ENCODE measurements around the gene PRKCZ. TPM values are rescaled to one million over a fixed set of nuclear protein-coding genes. Genes with fewer than 3 reads are reported as not detected.

The PRKCZ gene
- total and polyA plus RNA-seq, 9 of the 15 experiments (the other 6 are each of a cell fraction or from before 2014, with no cell fraction given): 0.07 to 3.1 (median 1.3) TPM

DNA sequence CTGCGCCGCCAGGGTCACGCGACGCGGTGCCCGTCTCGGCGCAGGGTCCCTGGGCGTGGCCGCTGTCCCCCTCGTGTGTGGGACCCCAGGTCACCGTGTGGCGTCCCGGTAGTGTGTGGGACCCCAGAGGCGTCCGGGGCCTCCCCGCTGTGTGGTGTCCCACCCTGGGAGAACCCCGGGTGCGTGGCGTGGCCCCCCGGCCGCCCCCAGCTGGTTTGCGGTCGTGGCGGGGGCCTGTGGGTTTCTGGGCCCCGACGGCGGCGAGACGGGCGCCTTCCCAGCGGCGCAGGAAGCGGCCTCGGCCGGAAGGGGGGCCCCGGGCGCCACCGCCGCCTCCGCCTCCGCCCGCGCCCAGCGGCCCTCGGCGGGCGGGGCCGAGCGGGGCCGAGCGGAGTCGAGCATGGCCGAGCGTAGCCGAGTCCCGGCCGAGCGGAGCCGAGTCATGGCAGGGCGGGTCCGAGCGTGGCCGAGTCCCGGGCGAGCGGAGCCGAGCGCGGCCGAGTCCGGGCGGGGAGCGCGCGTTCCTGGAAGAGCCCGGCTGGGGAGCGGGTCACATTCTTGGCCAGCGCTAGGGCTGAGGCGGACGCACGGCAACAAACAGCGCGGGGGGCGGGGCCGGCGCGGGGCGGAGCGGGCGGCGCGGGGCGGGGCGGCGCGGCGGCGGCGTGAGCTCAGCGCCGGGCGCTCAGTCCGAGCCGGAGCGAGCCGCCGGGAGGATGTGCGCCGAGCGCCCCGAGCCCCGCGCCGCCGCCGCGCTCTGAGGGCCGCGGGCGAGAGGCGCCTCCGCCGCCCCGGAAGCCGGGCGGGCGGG is 177.3 kb downstream of the PRKCZ start (continued):
- TF ChIP-seq TFE3 (CRISPR knock-in tag; IDR thresholded peaks at IDR 0.05) (no peak), ZNF165 (CRISPR knock-in tag; IDR thresholded peaks at IDR 0.05; ENCODE audit: borderline replicate concordance) (no peak), HDAC3 (IDR thresholded peaks at IDR 0.05; ENCODE audit: borderline replicate concordance, partially characterized antibody) (no peak), ZNF655 (CRISPR knock-in tag; IDR thresholded peaks at IDR 0.05) (no peak), MTA1 (IDR thresholded peaks at IDR 0.05; ENCODE audit: borderline replicate concordance) (no peak), TBL1XR1 (IDR thresholded peaks at IDR 0.05; ENCODE audit: low read length in 2 of 2) (no peak), YY1 (IDR thresholded peaks at IDR 0.05; ENCODE audit: borderline replicate concordance in 1 of 3, control insufficient read depth in 1 of 3, extremely low read depth in 1 of 3, insufficient read depth in 3 of 3, insufficient read length in 1 of 3, insufficient replicate concordance in 2 of 3, low read depth in 1 of 3, low read length in 2 of 3) (peak in 1 of 3 experiments; percentile 55), FOXK1 (CRISPR knock-in tag; IDR thresholded peaks at IDR 0.05; ENCODE audit: borderline replicate concordance) (no peak), SMARCB1 (IDR thresholded peaks at IDR 0.05; ENCODE audit: insufficient read length, low read depth) (no peak), TCF7 (IDR thresholded peaks at IDR 0.05; ENCODE audit: borderline replicate concordance) (no peak), ZNF212 (CRISPR knock-in tag; IDR thresholded peaks at IDR 0.05) (no peak), TRIM28 (IDR thresholded peaks at IDR 0.05) (no peak; the same call in 1 of the 2 replicates), HMG20B (CRISPR knock-in tag; IDR thresholded peaks at IDR 0.05) (no peak), MBD2 (IDR thresholded peaks at IDR 0.05; ENCODE audit: borderline replicate concordance, low read depth) (no peak), HNRNPUL1 (IDR thresholded peaks at IDR 0.05; ENCODE audit: low read length) (no peak), NFRKB (IDR thresholded peaks at IDR 0.05; ENCODE audit: low read depth) (no peak)
- TF ChIP-seq, protein P1, sequence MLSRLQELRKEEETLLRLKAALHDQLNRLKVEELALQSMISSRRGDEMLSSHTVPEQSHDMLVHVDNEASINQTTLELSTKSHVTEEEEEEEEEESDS (CRISPR knock-in tag; IDR thresholded peaks at IDR 0.05): no peak
- TF ChIP-seq, protein P2, sequence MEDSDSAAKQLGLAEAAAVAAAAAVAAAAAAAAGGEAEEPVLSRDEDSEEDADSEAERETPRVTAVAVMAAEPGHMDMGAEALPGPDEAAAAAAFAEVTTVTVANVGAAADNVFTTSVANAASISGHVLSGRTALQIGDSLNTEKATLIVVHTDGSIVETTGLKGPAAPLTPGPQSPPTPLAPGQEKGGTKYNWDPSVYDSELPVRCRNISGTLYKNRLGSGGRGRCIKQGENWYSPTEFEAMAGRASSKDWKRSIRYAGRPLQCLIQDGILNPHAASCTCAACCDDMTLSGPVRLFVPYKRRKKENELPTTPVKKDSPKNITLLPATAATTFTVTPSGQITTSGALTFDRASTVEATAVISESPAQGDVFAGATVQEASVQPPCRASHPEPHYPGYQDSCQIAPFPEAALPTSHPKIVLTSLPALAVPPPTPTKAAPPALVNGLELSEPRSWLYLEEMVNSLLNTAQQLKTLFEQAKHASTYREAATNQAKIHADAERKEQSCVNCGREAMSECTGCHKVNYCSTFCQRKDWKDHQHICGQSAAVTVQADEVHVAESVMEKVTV (CRISPR knock-in tag; IDR thresholded peaks at IDR 0.05): peak; percentile 100
- TF ChIP-seq, protein P3, sequence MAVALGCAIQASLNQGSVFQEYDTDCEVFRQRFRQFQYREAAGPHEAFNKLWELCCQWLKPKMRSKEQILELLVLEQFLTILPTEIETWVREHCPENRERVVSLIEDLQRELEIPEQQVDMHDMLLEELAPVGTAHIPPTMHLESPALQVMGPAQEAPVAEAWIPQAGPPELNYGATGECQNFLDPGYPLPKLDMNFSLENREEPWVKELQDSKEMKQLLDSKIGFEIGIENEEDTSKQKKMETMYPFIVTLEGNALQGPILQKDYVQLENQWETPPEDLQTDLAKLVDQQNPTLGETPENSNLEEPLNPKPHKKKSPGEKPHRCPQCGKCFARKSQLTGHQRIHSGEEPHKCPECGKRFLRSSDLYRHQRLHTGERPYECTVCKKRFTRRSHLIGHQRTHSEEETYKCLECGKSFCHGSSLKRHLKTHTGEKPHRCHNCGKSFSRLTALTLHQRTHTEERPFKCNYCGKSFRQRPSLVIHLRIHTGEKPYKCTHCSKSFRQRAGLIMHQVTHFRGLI (CRISPR knock-in tag; IDR thresholded peaks at IDR 0.05): no peak
- TF ChIP-seq, protein P4, sequence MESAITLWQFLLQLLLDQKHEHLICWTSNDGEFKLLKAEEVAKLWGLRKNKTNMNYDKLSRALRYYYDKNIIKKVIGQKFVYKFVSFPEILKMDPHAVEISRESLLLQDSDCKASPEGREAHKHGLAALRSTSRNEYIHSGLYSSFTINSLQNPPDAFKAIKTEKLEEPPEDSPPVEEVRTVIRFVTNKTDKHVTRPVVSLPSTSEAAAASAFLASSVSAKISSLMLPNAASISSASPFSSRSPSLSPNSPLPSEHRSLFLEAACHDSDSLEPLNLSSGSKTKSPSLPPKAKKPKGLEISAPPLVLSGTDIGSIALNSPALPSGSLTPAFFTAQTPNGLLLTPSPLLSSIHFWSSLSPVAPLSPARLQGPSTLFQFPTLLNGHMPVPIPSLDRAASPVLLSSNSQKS (CRISPR knock-in tag; IDR thresholded peaks at IDR 0.05): no peak
